ENCODE results near the gene PIK3R5.

GRCh38 chr17:8944748-8945147, 20.8 kb downstream of the PIK3R5 start:
- no peak for TF ChIP-seq EP300 (conservative IDR thresholded peaks at IDR 0.05; ENCODE audit: poor library complexity, severe bottlenecking)
- no peak for TF ChIP-seq CTCF (IDR thresholded peaks at IDR 0.05; ENCODE audit: poor library complexity, severe bottlenecking)
- TF ChIP-seq POLR2AphosphoS5 (IDR thresholded peaks at IDR 0.05): no peak
- no peak for TF ChIP-seq RAD21 (conservative IDR thresholded peaks at IDR 0.05)
- no peak for TF ChIP-seq EZH2 (IDR thresholded peaks at IDR 0.05; ENCODE audit: borderline replicate concordance, insufficient read depth, low read length, poor library complexity, severe bottlenecking)
- no peak for TF ChIP-seq REST (IDR thresholded peaks at IDR 0.05; ENCODE audit: borderline replicate concordance)
- no peak for TF ChIP-seq TAF1 (IDR thresholded peaks at IDR 0.05; ENCODE audit: low read depth)
- TF ChIP-seq SMC3 (conservative IDR thresholded peaks at IDR 0.05; ENCODE audit: poor library complexity): no peak

Measured in neural cell (in vitro differentiated cells).